NCI-H1436 treated with DMSO at 0.1 percent for 48 hours (cell line): ENCODE measurements around the gene KCNK10.

Source experiments
- DNase-seq: peaks from one replicate; lab custom pipeline; 2025; lab: John Stamatoyannopoulos, UW

KCNK10 gene

GRCh38 chr14:88228522-88229236 lies 94.4 kb downstream of the KCNK10 start:
- DNase-seq: no peak

- DNase-seq: no peak
These were observed 95.4 kb downstream of the KCNK10 start for GRCh38 chr14:88227693-88228092.

GRCh38 chr14:88225721-88226120 lies 97.3 kb downstream of the KCNK10 start:
- no peak for DNase-seq

DNA sequence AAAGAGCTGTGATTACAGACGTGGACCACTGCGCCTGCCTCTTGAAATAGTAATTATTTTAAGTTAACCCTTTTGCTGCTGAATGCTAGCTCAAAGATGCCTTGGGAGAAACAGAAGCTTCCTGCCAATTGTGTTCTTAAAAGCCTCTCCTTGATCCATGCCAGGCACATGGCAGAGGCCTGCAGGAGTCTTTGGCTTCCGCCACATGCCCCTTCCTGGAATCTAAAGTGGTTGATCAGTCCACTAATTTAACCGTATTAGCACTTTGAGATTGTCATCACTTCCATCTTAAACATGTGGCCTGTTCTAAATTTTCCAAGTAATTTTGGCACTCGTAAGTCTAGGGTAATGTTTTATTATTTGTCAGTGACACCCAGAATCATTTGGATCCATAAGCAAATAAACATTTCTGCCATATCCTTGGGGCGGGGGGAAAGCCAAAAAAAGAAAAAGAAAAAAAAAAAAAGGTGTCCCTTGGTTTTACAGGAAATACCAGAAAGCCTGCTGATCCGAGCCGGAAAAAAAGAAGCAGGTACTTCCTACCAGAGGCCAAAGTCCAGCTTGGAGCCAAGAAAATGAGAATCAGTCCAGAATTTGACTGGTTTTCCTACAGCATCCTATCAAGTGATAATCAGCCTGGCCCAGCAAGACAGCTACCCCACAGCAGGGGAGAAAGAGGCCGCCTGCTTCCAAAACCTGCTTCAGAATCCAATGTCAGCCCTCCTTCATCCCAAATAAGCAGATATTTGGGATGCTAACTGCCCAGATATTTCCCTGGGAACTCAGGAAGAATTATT lies 104.8 kb downstream of the KCNK10 start:
- DNase-seq: no peak

GRCh38 chr14:88212691-88213090 lies 110.4 kb downstream of the KCNK10 start:
- no peak for DNase-seq

DNA sequence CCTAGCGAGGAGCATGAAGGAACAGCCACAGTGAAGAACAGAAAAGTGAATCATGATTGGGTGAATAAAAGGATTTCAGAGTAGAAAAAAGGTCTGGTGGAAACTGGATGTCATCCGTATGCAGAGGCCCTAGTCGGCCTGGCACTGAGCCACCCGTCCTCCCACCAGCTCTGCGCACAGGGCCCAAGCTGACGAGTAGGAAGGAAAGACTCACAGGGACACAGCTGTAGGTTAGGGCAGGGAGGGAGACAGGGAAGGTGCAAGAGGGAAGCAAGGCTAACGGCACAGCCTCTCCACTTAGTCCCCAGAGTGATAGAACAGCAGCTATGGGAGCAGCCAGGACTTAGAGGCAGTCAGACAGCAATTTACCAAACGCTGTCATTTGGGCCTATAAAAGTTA lies 112.6 kb downstream of the KCNK10 start:
- no peak for DNase-seq

- no peak for DNase-seq
These were observed 113.8 kb downstream of the KCNK10 start for GRCh38 chr14:88209273-88209672.

DNA sequence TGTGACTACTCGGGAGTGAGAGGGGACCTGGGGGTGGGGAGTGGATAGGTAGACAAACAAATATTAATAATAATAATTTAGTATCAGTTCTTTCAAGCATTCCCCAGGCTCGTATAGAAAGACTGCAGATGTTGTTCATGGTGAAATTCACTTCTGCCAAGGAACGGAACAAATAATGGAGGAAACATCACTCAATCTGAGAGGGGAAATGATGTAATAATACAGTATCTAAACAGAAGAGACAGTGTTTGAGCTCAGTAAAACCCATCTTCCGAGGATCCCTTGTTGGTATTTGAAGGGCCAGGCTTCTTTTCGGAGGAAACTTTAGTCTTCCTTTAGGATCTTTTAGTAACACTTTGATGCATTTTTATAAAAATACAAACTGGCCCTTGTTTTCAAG lies 114.2 kb downstream of the KCNK10 start:
- no peak for DNase-seq

- no peak for DNase-seq
These were observed 118.8 kb downstream of the KCNK10 start for GRCh38 chr14:88204221-88204620.

DNA sequence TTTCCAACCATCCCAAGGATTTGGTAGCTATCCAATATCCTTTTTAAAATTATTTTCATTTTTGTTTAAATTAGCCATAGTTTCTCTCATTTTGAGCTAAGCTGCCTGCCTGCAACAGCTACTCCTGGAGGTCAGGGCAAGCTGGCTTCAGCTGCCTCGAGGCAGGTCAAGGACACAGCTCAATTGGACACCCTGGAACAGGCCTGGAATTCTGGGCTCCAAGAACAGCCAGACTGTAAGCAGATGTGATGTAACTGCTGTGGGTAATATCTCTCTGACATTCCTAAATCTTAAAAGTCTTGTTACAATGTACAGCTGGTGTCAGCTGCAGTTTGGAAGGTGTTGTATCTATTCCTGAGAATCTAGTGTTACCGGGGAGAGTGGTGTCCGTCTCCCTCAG lies 119.8 kb downstream of the KCNK10 start:
- DNase-seq: no peak

DNA sequence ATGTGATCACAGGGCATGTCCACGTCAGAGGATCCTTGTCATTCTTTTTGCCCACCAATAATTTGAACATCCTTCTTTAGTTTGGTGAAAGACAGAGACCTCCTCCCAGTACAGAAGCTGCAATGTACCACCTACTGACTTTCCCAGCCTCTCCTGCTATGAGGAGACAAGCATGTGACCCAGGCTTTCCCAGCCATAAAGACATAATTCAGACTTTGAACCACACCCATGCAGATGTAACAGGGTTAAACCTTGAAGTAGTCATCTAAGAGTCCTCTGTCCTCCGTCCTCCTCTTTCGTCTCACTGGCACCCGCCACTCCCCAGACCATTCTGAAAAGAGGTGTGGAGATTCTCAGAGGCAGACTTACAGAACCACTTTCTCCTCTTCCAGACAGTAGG lies 120.8 kb downstream of the KCNK10 start:
- DNase-seq: no peak

DNA sequence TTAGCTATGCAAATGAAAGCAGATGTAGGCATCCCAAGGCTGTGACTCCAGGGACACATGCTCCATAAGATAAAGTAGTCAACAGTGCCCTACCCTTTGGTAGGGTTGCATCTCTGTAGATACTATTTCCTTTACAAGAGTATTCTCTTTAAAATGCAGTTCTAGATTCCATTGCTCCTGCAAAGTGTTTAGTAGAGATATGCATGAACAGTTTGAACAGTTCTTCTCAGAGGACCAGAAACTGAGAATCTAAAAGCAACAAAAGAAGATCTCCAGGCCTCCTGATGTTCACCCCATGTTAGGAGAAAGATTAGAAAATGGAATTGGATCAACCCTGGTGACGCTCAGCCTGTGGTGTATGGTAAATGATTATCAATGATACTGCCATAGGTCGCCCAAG lies 121.2 kb downstream of the KCNK10 start:
- DNase-seq: no peak

DNA sequence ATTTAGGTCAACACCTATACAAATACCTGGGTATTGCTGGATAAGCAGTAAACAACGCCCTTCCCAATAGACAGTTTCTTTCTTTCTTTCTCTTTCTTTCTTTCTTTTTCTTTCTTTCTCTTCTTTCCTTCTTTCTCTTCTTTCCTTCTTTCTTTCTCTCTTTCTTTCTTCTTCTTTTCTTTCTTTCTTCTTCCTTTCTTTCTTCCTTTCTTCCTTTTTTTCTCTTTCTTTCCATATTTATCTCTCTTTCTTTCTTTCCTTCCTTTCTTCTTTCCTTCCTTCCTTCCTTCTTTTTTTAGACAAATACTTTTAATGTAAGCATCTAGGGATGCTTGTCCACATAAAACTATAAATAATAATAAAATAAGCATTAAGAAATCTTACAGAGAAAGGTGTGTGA lies 123.2 kb downstream of the KCNK10 start:
- DNase-seq: no peak

DNA sequence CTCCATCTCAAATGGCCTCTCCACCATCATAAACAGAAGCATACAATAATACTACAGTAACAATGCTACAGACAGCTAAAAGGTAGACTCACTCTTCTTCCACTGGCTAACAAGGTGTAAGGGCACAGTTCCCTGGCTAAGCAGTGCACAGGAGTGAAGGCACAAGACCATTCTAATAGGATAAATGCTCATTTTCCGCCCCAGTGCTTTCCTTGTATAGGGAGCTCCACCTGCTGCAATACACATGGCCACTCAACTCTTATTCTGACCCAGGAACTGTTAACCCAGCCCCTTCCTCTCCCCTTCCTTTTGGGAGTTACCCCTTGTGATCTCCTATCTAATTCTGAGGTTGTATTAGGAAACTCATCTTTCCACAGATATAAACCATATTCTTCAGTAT lies 124.6 kb downstream of the KCNK10 start:
- DNase-seq: peak; percentile 20

GRCh38 chr14:88196925-88197324 lies 126.1 kb downstream of the KCNK10 start:
- no peak for DNase-seq

DNA sequence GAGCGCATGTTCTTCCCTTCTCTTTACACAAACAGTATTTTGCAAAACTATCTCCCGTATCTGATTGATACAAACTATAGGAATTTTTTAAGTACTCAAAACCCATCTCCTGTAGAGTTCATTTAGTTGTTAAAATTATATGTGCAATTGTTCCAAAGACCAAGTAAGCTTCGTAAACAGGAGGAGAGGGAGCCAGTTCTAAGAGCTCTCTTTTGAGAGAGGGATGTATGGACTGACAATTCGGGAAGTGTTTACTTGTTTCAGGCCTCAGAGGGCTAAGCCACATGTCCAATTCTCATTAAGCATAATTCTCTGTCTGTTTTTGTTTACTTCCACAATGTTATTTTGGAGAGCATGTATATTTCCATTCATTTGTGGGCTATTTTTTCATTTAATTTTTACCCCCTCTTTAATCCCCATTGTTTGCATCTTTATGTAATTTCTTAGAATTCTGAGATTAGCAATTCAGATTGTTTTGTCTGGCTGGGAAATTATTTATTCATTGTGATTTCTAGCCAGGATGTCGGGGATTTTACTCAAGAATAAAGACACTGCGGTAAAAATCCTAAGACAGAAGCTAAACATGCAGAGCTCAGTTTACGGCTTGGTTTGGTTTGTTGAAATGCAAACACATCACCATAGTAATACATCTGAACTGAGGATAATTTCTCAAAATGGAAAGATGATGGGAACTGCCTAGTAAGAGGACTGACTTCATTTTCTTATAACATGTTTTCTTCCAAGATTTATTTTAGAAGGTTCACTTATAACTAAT lies 126.8 kb downstream of the KCNK10 start:
- DNase-seq: no peak

DNA sequence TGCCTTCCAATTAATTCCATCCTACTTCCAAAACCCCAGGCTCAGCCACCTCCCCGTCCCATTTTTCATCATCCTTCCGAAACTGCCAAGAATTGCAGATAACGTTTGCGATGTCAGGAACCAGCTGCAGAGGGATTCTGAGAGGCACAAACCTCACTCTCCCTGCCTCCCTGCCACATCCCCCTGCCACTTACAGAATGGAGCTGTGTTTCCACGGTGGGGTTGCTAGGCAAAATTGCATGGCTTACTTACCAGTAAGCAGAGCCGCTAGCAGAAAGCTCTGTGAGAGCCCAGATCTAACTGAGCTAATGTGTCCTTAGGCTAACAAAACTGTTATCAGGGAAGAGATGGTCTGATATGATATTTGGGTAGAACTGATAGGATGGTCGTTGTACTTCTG lies 127.4 kb downstream of the KCNK10 start:
- DNase-seq: no peak

DNA sequence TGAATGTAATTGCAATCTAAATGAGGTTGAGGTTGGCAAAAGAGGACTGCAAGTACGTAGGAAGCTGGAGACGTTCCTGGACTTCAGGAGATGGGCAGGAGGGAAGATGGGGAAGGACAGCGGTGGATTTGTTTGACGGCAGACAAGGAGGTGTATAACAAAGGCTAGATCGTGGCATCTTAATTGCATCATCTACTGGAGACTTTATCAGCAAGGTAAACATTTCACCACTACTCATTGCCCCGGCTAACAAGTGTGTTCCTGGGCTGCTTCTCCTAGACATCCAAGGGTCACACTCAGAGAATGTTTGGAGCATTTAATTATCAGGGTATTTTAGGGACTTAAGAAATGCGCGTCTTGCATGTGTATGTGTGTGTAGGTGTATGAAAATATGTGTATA lies 128.5 kb downstream of the KCNK10 start:
- no peak for DNase-seq

DNA sequence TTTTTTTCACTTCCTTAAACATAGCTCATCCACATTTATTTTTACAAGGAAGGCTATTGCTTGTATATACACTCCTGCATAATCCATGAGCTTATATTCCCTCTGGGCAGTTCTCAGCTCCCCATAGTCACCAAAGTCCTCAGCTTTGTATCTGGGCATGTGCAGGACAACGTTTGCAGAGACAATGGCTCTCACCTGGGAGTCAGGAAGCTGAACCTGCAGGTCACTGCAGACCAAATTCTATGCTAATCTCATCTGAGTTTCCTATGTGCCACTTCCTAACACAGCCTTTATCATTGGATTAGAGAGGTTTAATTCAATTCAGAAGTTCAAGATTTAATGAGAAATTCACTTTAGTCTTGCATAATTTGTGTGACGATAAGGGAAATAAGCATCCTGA lies 131.5 kb downstream of the KCNK10 start:
- no peak for DNase-seq

- DNase-seq: peak; percentile 53
These were observed 133.5 kb downstream of the KCNK10 start for GRCh38 chr14:88189417-88190191.

DNA sequence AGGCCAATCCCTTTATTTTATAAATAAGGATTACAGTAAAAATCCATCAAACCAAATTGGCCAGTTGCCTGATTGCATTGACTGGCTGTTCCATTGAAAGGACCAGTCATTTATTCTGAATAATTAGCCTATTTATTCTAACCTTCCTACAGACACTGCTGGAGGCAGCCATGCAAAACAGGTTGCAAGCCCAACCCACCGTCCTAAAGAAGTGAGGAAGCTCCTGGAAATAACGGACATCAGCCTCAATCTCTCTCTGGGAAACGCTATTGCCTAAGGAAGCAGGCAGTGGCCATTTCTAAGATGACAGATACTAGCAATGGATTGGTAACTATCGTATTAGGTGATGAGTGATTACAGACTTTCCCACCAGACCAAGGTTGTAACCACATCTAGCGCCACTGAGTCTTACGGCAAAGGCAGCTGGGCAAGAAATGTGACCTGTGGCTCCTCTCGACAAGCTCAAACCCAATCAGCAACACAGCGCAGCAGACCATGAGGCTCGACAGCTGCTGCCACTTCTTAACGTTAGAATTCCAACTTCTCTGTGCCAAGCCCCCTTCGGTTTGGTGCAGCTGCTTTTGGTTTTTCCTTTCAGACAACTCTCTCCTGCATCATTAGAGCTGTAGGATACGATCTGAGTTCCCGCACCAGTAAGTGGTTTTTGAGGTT lies 134.2 kb downstream of the KCNK10 start:
- no peak for DNase-seq

DNA sequence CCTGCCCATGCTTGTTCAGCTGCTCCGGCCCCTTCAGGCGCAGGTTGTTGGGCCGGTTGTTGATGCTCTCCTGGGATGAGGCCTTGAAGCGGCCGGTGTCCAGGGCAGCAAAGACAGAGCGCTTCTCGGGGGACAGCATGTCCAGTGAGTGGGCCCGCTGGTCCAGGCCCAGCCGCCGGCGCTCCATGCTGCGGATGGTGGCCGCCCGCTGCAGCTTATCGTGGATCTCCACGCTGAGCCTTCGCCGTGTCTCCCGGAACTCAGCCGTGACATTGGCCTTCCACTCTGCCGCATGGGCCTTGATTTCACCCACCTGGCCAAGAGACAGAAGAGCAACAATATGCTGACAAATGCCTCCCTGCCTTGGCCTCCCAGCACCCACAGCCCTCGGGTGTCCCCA lies 137.2 kb downstream of the KCNK10 start:
- DNase-seq: no peak
